WTC11 (cell line): ENCODE data around the gene CLCF1. TPM values are rescaled to one million over a fixed set of nuclear protein-coding genes. Genes with fewer than 3 reads are reported as not detected.

Experiments used
- ATAC-seq: fragments of 200-7000 bp; cut with Tn5 transposase; 2 replicates; pipeline ENCODE4 v1.10.0; 2021; ENCODE audit warnings: mild to moderate bottlenecking, moderate library complexity
- CTCF ChIA-PET: fragments of 300-600 bp; sonication (Branson Sonifier 250); formaldehyde crosslinking; loops from one replicate; lab custom pipeline; 2021; ENCODE audit warnings: antibody characterized with exemption; lab: Charles Lee
- POLR2A ChIA-PET: fragments of 350-600 bp; sonication (Branson Sonifier 250); formaldehyde crosslinking; loops from one replicate; lab custom pipeline; 2021; ENCODE audit warnings: antibody characterized with exemption; lab: Charles Lee
- DNase-seq: peaks from one replicate; pipeline ENCODE4 v3.0.0; 2021; ENCODE audit warnings: low spot score
- H3K27ac Mint-ChIP-seq: 2 replicates; pipeline ENCODE4 v1.8.0; 2021; ENCODE audit warnings: mixed read lengths
- H3K27me3 Mint-ChIP-seq: 2 replicates; pipeline ENCODE4 v1.8.0; 2021; ENCODE audit warnings: low read depth, mild to moderate bottlenecking, moderate library complexity, mixed read lengths
- H3K36me3 Mint-ChIP-seq: 2 replicates; pipeline ENCODE4 v1.8.0; 2021; ENCODE audit warnings: mixed read lengths
- H3K4me1 Mint-ChIP-seq: 2 replicates; pipeline ENCODE4 v1.8.0; 2022; ENCODE audit warnings: mixed read lengths
- H3K4me3 Mint-ChIP-seq: 2 replicates; pipeline ENCODE4 v1.8.0; 2021; ENCODE audit warnings: mild to moderate bottlenecking, moderate library complexity, mixed read lengths
- H3K9me3 Mint-ChIP-seq: 2 replicates; pipeline ENCODE4 v1.8.0; 2021; ENCODE audit warnings: mixed read lengths
- CBFB ChIP-seq: sonication (generic); formaldehyde crosslinking; IDR thresholded peaks from 2 replicates; pipeline ENCODE4 v1.8.1; 2022; ENCODE audit warnings: mild to moderate bottlenecking, low read depth, missing genetic modification reagents
- CDX4 ChIP-seq: fragments of 250-450 bp; sonication (Bioruptor Pico); IDR thresholded peaks from 2 replicates; pipeline ENCODE4 v1.9.0; 2021; ENCODE audit warnings: moderate library complexity, mild to moderate bottlenecking, inconsistent platforms, borderline replicate concordance
- CREM ChIP-seq: sonication (generic); formaldehyde crosslinking; IDR thresholded peaks from 2 replicates; pipeline ENCODE4 v1.8.1; 2022; ENCODE audit warnings: mild to moderate bottlenecking, missing genetic modification reagents, moderate library complexity
- EMX1 ChIP-seq: fragments of 250-450 bp; sonication (Bioruptor Pico); IDR thresholded peaks from 2 replicates; pipeline ENCODE4 v1.8.0; 2021; ENCODE audit warnings: mild to moderate bottlenecking
- FOXP4 ChIP-seq: sonication (generic); formaldehyde crosslinking; IDR thresholded peaks from 2 replicates; pipeline ENCODE4 v1.8.0; 2022; ENCODE audit warnings: mild to moderate bottlenecking, missing genetic modification reagents
- GABPB1 ChIP-seq: sonication (generic); formaldehyde crosslinking; IDR thresholded peaks from 2 replicates; pipeline ENCODE4 v1.8.1; 2023; ENCODE audit warnings: mild to moderate bottlenecking, missing genetic modification reagents
- IRF1 ChIP-seq: sonication (generic); formaldehyde crosslinking; IDR thresholded peaks from 2 replicates; pipeline ENCODE4 v1.8.0; 2023; ENCODE audit warnings: missing genetic modification reagents
- NR3C1 ChIP-seq: sonication (generic); formaldehyde crosslinking; conservative IDR thresholded peaks from 2 replicates; pipeline ENCODE4 v1.8.1; 2023; ENCODE audit warnings: low read depth, mild to moderate bottlenecking, missing genetic modification reagents
- PREB ChIP-seq: sonication (generic); formaldehyde crosslinking; IDR thresholded peaks from 2 replicates; pipeline ENCODE4 v1.8.1; 2022; ENCODE audit warnings: mild to moderate bottlenecking, missing genetic modification reagents, moderate library complexity, borderline replicate concordance
- PRRX2 ChIP-seq: fragments of 250-450 bp; sonication (Bioruptor Pico); IDR thresholded peaks from 2 replicates; pipeline ENCODE4 v1.8.0; 2021; ENCODE audit warnings: mild to moderate bottlenecking
- TP53 ChIP-seq: sonication (generic); formaldehyde crosslinking; IDR thresholded peaks from 2 replicates; pipeline ENCODE4 v1.8.1; 2023; ENCODE audit warnings: mild to moderate bottlenecking, missing genetic modification reagents
- ZNF121 ChIP-seq: sonication (generic); formaldehyde crosslinking; IDR thresholded peaks from 2 replicates; pipeline ENCODE4 v1.8.0; 2023; ENCODE audit warnings: missing genetic modification reagents
- ZNF138 ChIP-seq: sonication (generic); formaldehyde crosslinking; conservative IDR thresholded peaks from 2 replicates; pipeline ENCODE4 v1.8.1; 2022; ENCODE audit warnings: mild to moderate bottlenecking, moderate library complexity, missing genetic modification reagents
- ZNF416 ChIP-seq: fragments of 250-450 bp; sonication (Bioruptor Pico); IDR thresholded peaks from 2 replicates; pipeline ENCODE4 v1.9.0; 2021; ENCODE audit warnings: mild to moderate bottlenecking, inconsistent platforms
- ZNF425 ChIP-seq: fragments of 250-450 bp; sonication (Bioruptor Pico); conservative IDR thresholded peaks from 2 replicates; pipeline ENCODE4 v1.9.0; 2021; ENCODE audit warnings: mild to moderate bottlenecking
- total RNA-seq: library from RNA; stranded (reverse); gene quantifications from 3 replicates; pipeline ENCODE4 v1.2.3, GENCODE V29; 2021
- TF ChIP-seq, protein P1 (sequence below): sonication (generic); formaldehyde crosslinking; IDR thresholded peaks from 2 replicates; pipeline ENCODE4 v1.8.1; 2022; ENCODE audit warnings: low read depth, missing genetic modification reagents, borderline replicate concordance
- TF ChIP-seq, protein P2 (sequence below): fragments of 250-450 bp; sonication (Bioruptor Pico); IDR thresholded peaks from 2 replicates; pipeline ENCODE4 v1.9.0; 2021; ENCODE audit warnings: mild to moderate bottlenecking, borderline replicate concordance
- TF ChIP-seq, protein P3 (sequence below): sonication (generic); formaldehyde crosslinking; IDR thresholded peaks from 2 replicates; pipeline ENCODE4 v1.8.1; 2023; ENCODE audit warnings: mild to moderate bottlenecking, moderate library complexity, missing genetic modification reagents
- TF ChIP-seq, protein P4 (sequence below): sonication (generic); formaldehyde crosslinking; IDR thresholded peaks from 2 replicates; pipeline ENCODE4 v1.8.1; 2022; ENCODE audit warnings: missing genetic modification reagents, borderline replicate concordance

The CLCF1 gene
- total RNA-seq, 1 experiment from 2014 or later, result 0.92 TPM

GRCh38 chr11:67357831-67358670 is 15.3 kb downstream of the CLCF1 start:
- peaks cover 42% of the 10 kb centered on the region for H3K27me3 Mint-ChIP-seq
- ChIA-PET POLR2A (no interaction called here), CTCF (interaction anchor here (1.0 to 10.1 kb wide), 5 partner anchors 12 to 97 kb away, joined by 3 to 842 read pairs (median 8); partner anchors contain the start of gene CLCF1)
- H3K9me3 Mint-ChIP-seq, result no peaks in the 10 kb centered on the region
- H3K36me3 Mint-ChIP-seq, result no peaks in the 10 kb centered on the region
- no peak overlapping the region for H3K4me3 Mint-ChIP-seq
- DNase-seq, result no peak
- H3K27ac Mint-ChIP-seq, result no peak overlapping the region
- no peak for ATAC-seq
- H3K4me1 Mint-ChIP-seq, result peaks cover 24% of the 10 kb centered on the region
- TF ChIP-seq PRRX2 (CRISPR knock-in tag) (no peak), ZNF121 (CRISPR knock-in tag) (no peak), EMX1 (CRISPR knock-in tag) (no peak), FOXP4 (CRISPR knock-in tag) (no peak), NR3C1 (CRISPR knock-in tag) (no peak), ZNF138 (no peak), PREB (CRISPR knock-in tag) (no peak), ZNF425 (CRISPR knock-in tag) (no peak), CDX4 (no peak), ZNF416 (CRISPR knock-in tag) (no peak), CBFB (CRISPR knock-in tag) (no peak), CREM (CRISPR knock-in tag) (no peak), GABPB1 (CRISPR knock-in tag) (no peak), IRF1 (CRISPR knock-in tag) (no peak), TP53 (CRISPR knock-in tag) (no peak)
- TF ChIP-seq, protein P1, sequence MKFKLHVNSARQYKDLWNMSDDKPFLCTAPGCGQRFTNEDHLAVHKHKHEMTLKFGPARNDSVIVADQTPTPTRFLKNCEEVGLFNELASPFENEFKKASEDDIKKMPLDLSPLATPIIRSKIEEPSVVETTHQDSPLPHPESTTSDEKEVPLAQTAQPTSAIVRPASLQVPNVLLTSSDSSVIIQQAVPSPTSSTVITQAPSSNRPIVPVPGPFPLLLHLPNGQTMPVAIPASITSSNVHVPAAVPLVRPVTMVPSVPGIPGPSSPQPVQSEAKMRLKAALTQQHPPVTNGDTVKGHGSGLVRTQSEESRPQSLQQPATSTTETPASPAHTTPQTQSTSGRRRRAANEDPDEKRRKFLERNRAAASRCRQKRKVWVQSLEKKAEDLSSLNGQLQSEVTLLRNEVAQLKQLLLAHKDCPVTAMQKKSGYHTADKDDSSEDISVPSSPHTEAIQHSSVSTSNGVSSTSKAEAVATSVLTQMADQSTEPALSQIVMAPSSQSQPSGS (CRISPR knock-in tag), result no peak
- TF ChIP-seq, protein P2, sequence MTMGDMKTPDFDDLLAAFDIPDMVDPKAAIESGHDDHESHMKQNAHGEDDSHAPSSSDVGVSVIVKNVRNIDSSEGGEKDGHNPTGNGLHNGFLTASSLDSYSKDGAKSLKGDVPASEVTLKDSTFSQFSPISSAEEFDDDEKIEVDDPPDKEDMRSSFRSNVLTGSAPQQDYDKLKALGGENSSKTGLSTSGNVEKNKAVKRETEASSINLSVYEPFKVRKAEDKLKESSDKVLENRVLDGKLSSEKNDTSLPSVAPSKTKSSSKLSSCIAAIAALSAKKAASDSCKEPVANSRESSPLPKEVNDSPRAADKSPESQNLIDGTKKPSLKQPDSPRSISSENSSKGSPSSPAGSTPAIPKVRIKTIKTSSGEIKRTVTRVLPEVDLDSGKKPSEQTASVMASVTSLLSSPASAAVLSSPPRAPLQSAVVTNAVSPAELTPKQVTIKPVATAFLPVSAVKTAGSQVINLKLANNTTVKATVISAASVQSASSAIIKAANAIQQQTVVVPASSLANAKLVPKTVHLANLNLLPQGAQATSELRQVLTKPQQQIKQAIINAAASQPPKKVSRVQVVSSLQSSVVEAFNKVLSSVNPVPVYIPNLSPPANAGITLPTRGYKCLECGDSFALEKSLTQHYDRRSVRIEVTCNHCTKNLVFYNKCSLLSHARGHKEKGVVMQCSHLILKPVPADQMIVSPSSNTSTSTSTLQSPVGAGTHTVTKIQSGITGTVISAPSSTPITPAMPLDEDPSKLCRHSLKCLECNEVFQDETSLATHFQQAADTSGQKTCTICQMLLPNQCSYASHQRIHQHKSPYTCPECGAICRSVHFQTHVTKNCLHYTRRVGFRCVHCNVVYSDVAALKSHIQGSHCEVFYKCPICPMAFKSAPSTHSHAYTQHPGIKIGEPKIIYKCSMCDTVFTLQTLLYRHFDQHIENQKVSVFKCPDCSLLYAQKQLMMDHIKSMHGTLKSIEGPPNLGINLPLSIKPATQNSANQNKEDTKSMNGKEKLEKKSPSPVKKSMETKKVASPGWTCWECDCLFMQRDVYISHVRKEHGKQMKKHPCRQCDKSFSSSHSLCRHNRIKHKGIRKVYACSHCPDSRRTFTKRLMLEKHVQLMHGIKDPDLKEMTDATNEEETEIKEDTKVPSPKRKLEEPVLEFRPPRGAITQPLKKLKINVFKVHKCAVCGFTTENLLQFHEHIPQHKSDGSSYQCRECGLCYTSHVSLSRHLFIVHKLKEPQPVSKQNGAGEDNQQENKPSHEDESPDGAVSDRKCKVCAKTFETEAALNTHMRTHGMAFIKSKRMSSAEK (CRISPR knock-in tag), result no peak
- TF ChIP-seq, protein P3, sequence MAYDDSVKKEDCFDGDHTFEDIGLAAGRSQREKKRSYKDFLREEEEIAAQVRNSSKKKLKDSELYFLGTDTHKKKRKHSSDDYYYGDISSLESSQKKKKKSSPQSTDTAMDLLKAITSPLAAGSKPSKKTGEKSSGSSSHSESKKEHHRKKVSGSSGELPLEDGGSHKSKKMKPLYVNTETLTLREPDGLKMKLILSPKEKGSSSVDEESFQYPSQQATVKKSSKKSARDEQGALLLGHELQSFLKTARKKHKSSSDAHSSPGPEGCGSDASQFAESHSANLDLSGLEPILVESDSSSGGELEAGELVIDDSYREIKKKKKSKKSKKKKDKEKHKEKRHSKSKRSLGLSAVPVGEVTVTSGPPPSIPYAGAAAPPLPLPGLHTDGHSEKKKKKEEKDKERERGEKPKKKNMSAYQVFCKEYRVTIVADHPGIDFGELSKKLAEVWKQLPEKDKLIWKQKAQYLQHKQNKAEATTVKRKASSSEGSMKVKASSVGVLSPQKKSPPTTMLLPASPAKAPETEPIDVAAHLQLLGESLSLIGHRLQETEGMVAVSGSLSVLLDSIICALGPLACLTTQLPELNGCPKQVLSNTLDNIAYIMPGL (CRISPR knock-in tag), result no peak
- TF ChIP-seq, protein P4, sequence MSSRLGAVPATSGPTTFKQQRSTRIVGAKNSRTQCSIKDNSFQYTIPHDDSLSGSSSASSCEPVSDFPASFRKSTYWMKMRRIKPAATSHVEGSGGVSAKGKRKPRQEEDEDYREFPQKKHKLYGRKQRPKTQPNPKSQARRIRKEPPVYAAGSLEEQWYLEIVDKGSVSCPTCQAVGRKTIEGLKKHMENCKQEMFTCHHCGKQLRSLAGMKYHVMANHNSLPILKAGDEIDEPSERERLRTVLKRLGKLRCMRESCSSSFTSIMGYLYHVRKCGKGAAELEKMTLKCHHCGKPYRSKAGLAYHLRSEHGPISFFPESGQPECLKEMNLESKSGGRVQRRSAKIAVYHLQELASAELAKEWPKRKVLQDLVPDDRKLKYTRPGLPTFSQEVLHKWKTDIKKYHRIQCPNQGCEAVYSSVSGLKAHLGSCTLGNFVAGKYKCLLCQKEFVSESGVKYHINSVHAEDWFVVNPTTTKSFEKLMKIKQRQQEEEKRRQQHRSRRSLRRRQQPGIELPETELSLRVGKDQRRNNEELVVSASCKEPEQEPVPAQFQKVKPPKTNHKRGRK (CRISPR knock-in tag), result no peak
